Mesenchymal stem cell (in vitro differentiated cells and primary cell): ENCODE results near the gene TRIP11.
A peak's percentile ranks its signal among the peaks of the same experiment; 100 is the strongest.

Source experiments
- DNase-seq: peaks from one replicate; pipeline ENCODE4 v3.0.0-alpha.2; 2013
- H2AFZ ChIP-seq: one replicate; pipeline ENCODE4 v1.6.1; 2013; ENCODE audit warnings: low read depth, mild to moderate bottlenecking, control low read depth, inconsistent platforms, low read length, moderate library complexity
- H2AK5ac ChIP-seq: 2 replicates; pipeline ENCODE4 v1.6.1; 2013; ENCODE audit warnings: low read length, moderate library complexity, mild to moderate bottlenecking, inconsistent platforms; ENCODE audit not compliant: severe bottlenecking
- H2BK120ac ChIP-seq: one replicate; pipeline ENCODE4 v1.6.1; 2013; ENCODE audit warnings: low read depth, mild to moderate bottlenecking, inconsistent platforms, low read length, moderate library complexity
- H2BK12ac ChIP-seq, 2 experiments: one replicate each; pipeline ENCODE4 v1.6.1; 2013; ENCODE audit warnings: inconsistent platforms in 2 of 2, low read length in 2 of 2, mild to moderate bottlenecking in 2 of 2, moderate library complexity in 2 of 2, control low read depth in 1 of 2
- H2BK15ac ChIP-seq: one replicate; pipeline ENCODE4 v1.6.1; 2013; ENCODE audit warnings: mild to moderate bottlenecking, low read depth, inconsistent platforms; ENCODE audit not compliant: poor library complexity, severe bottlenecking
- H2BK5ac ChIP-seq: 2 replicates; pipeline ENCODE4 v1.6.1; 2013; ENCODE audit warnings: low read depth, mild to moderate bottlenecking, low read length, control low read depth, inconsistent platforms; ENCODE audit not compliant: poor library complexity, severe bottlenecking
- H3K14ac ChIP-seq, 2 experiments: one replicate each; pipeline ENCODE4 v1.6.1; 2013; ENCODE audit warnings: inconsistent platforms in 2 of 2, low read length in 2 of 2, control low read depth in 1 of 2, mild to moderate bottlenecking in 1 of 2, moderate library complexity in 1 of 2
- H3K18ac ChIP-seq, 2 experiments: one replicate each; pipeline ENCODE4 v1.6.1; 2013; ENCODE audit warnings: inconsistent platforms in 2 of 2, low read length in 2 of 2, control low read depth in 1 of 2, low read depth in 1 of 2, mild to moderate bottlenecking in 1 of 2
- H3K23ac ChIP-seq, 2 experiments: one replicate each; pipeline ENCODE4 v1.6.1; 2013; ENCODE audit warnings: inconsistent platforms in 2 of 2, low read length in 2 of 2, mild to moderate bottlenecking in 2 of 2, moderate library complexity in 2 of 2, control low read depth in 1 of 2
- H3K27ac ChIP-seq: 2 replicates; pipeline ENCODE4 v1.5.1; 2013; ENCODE audit warnings: mild to moderate bottlenecking, moderate library complexity, low read length, control low read depth, inconsistent platforms; ENCODE audit not compliant: poor library complexity, severe bottlenecking
- H3K27me3 ChIP-seq, 2 experiments: 2 replicates each; pipeline versions ENCODE4 v1.6.1 to v1.7.0; 2013; ENCODE audit warnings: low read length in 2 of 2, mild to moderate bottlenecking in 2 of 2, moderate library complexity in 2 of 2, control low read depth in 1 of 2, inconsistent platforms in 1 of 2; ENCODE audit not compliant: control insufficient read depth in 1 of 2, insufficient read depth in 1 of 2
- H3K36me3 ChIP-seq, 2 experiments: 2 replicates each; pipeline versions ENCODE4 v1.6.1 to v1.7.0; 2013; ENCODE audit warnings: low read length in 2 of 2, control low read depth in 1 of 2, inconsistent platforms in 1 of 2, low read depth in 1 of 2, mild to moderate bottlenecking in 1 of 2; ENCODE audit not compliant: insufficient read depth in 2 of 2, control insufficient read depth in 1 of 2
- H3K4ac ChIP-seq, 2 experiments: one replicate each; pipeline ENCODE4 v1.6.1; 2013; ENCODE audit warnings: inconsistent platforms in 2 of 2, low read length in 2 of 2, mild to moderate bottlenecking in 2 of 2, moderate library complexity in 2 of 2, control low read depth in 1 of 2, low read depth in 1 of 2
- H3K4me1 ChIP-seq: 2 replicates; pipeline ENCODE4 v1.6.1; 2013; ENCODE audit warnings: low read depth, low read length, control low read depth; ENCODE audit not compliant: control insufficient read depth, insufficient read depth
- H3K4me2 ChIP-seq: 2 replicates; pipeline ENCODE4 v1.6.1; 2013; ENCODE audit warnings: low read length, mild to moderate bottlenecking, inconsistent platforms; ENCODE audit not compliant: poor library complexity, severe bottlenecking
- H3K4me3 ChIP-seq, 2 experiments: 2 replicates each; pipeline versions ENCODE4 v1.5.1 to v1.7.0; 2013; ENCODE audit warnings: low read length in 2 of 2, mild to moderate bottlenecking in 2 of 2, control low read depth in 1 of 2, low read depth in 1 of 2; ENCODE audit not compliant: insufficient read depth in 1 of 2
- H3K79me1 ChIP-seq: replicated peaks from 2 replicates; pipeline ENCODE4 v1.6.1; 2013; ENCODE audit warnings: mild to moderate bottlenecking, control low read depth, low read length, inconsistent platforms; ENCODE audit not compliant: poor library complexity, severe bottlenecking
- H3K9ac ChIP-seq: 2 replicates; pipeline ENCODE4 v1.7.0; 2013; ENCODE audit warnings: mild to moderate bottlenecking, low read length, moderate library complexity
- H3K9me3 ChIP-seq: 2 replicates; pipeline ENCODE4 v1.7.0; 2013; ENCODE audit warnings: mild to moderate bottlenecking, low read length; ENCODE audit not compliant: control insufficient read depth
- H4K8ac ChIP-seq: one replicate; pipeline ENCODE4 v1.6.1; 2013; ENCODE audit warnings: inconsistent platforms, mild to moderate bottlenecking, low read length, moderate library complexity
- H4K91ac ChIP-seq: one replicate; pipeline ENCODE4 v1.6.1; 2013; ENCODE audit warnings: mild to moderate bottlenecking, low read length, inconsistent platforms
- WGBS: methylation state at CpG from one replicate; pipeline ENCODE4 v1.1.7; 2013; ENCODE audit warnings: mixed read lengths; 5-methylcytosine and 5-hydroxymethylcytosine counted together

The TRIP11 gene

DNA sequence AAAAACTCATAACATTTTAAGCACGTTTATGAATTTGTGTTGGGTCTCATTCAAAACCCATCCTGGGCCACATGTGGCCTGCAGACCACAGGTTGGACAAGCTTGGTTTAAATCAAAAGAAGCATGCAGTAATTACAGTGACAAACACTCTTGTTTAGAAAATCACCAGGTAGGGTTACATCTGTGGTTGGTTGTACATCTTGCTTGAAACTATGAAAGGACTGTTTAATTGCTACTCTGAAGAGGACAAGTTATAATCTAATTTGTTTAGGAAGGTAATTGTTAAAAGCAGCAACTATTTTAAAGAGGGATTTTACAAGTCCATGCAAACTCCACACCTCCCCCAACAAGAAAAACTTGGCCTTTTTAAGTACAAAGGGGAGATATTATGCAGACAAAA lies 4.0 kb downstream of the TRIP11 start:
- no peak overlapping the region for H2AFZ ChIP-seq
- H3K4me1 ChIP-seq = peaks cover 6% of the 10 kb centered on the region
- H2BK12ac ChIP-seq = no peak overlapping the region
- H3K23ac ChIP-seq = no peak overlapping the region
- H4K8ac ChIP-seq = no peak overlapping the region
- peaks cover 8 to 20% of the 10 kb centered on the region in 2 experiments for H3K36me3 ChIP-seq
- H3K4ac ChIP-seq = no peak overlapping the region
- no peak overlapping the region for H3K4me2 ChIP-seq
- no peak overlapping the region for H3K14ac ChIP-seq
- H3K27ac ChIP-seq = no peak overlapping the region
- H4K91ac ChIP-seq = no peak overlapping the region
- H3K18ac ChIP-seq = no peak overlapping the region
- WGBS = 100% methylated on average over 1 of the region's 1 CpG
- no peak overlapping the region for H2AK5ac ChIP-seq
- H3K9ac ChIP-seq = peak overlapping the region; percentile 10
- no peaks in the 10 kb centered on the region for H3K27me3 ChIP-seq
- H3K9me3 ChIP-seq = no peaks in the 10 kb centered on the region
- no peak for DNase-seq
- H3K79me1 ChIP-seq = peaks cover 10% of the 10 kb centered on the region
- no peak overlapping the region for H2BK120ac ChIP-seq
- H2BK15ac ChIP-seq = no peak overlapping the region
- H2BK5ac ChIP-seq = no peak overlapping the region
- no peak overlapping the region for H3K4me3 ChIP-seq

DNA sequence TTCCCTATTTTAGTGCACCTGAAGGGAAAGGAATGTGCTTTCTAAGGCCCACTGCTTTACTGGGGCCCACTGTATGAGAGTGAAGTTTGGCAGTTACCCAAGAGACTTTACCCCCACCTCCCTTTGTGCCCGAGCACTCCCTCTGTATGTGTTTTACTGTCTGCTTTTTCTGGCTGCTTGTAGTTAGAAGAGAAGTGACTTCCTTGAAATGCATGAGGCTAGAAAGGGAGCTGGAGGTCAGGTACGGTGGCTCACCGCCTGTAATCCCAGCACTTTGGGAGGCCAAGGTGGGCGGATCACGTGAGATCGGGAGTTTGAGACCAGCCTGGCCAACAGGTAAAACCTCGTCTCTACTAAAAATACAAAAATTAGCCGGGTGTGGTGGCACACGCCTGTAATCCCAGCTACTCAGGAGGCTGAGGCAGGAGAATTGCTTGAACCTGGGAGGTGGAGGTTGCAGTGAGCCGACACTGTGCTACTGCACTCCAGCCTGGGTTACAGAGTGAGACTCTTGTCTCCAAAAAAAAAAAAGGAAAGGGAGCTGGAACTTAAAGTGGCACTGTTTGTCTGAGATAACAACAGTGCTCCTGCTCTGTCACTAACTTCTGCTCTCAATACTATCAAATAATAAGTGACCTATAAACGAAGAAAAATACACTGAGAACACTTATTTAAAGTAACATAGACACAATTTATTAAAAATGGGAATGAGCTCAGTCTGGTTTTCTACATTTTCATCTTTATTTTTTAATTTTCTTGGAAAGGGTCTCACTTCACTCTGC lies 5.8 kb downstream of the TRIP11 start:
- no peak overlapping the region for H2AK5ac ChIP-seq
- 98% methylated on average over 9 of the region's 11 CpGs for WGBS

DNA sequence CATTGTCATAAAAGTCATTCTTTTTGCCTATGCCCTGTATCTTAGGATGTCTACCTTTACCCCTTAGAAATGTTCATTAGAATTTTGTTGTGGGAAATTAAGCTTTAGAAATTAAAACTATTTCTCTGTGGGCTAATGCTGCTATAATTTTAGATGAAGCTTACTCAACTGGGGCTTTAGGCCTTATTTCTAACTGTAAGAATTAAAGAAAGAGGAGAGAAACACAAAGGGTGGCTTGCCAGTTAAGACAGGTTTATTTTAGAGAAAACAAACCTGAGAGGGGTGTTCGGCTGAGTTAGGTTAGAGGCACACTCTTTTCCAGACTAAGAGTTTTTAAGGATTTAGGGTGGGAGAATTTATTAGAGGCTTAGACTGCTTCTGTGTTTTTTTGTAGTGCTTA lies 6.4 kb downstream of the TRIP11 start:
- no peak overlapping the region for H4K91ac ChIP-seq
- no peak overlapping the region for H2BK120ac ChIP-seq
- H3K4ac ChIP-seq = no peak overlapping the region
- H3K9ac ChIP-seq = no peak overlapping the region
- H3K18ac ChIP-seq = no peak overlapping the region
- H2BK15ac ChIP-seq = no peak overlapping the region
- no peak overlapping the region for H2AK5ac ChIP-seq
- no peak for DNase-seq
- no peak overlapping the region for H3K27ac ChIP-seq
- H3K4me3 ChIP-seq = no peak overlapping the region
- no peak overlapping the region for H4K8ac ChIP-seq
- no peak overlapping the region for H2AFZ ChIP-seq
- no peaks in the 10 kb centered on the region for H3K27me3 ChIP-seq
- H2BK5ac ChIP-seq = no peak overlapping the region
- no peak overlapping the region for H3K14ac ChIP-seq
- H3K79me1 ChIP-seq = peaks cover 11% of the 10 kb centered on the region
- H3K9me3 ChIP-seq = no peaks in the 10 kb centered on the region
- 95% methylated on average over 1 of the region's 1 CpG for WGBS
- peaks cover 6% of the 10 kb centered on the region for H3K4me1 ChIP-seq
- no peak overlapping the region for H3K23ac ChIP-seq
- no peak overlapping the region for H2BK12ac ChIP-seq
- peaks cover 10 to 35% of the 10 kb centered on the region in 2 experiments for H3K36me3 ChIP-seq
- H3K4me2 ChIP-seq = no peak overlapping the region

More for the DNA sequence above, 5.8 kb downstream of the TRIP11 start:
- H3K4me3 ChIP-seq = no peak overlapping the region
- no peaks in the 10 kb centered on the region for H3K27me3 ChIP-seq
- no peak overlapping the region for H4K8ac ChIP-seq
- H3K4me1 ChIP-seq = peaks cover 6% of the 10 kb centered on the region
- peaks cover 10 to 31% of the 10 kb centered on the region in 2 experiments for H3K36me3 ChIP-seq
- no peak overlapping the region for H3K23ac ChIP-seq
- no peak overlapping the region for H2BK15ac ChIP-seq
- no peak overlapping the region for H2BK12ac ChIP-seq
- H3K79me1 ChIP-seq = peaks cover 10% of the 10 kb centered on the region
- H3K4ac ChIP-seq = no peak overlapping the region
- H3K14ac ChIP-seq = no peak overlapping the region
- H3K9ac ChIP-seq = no peak overlapping the region
- no peak for DNase-seq
- H2BK120ac ChIP-seq = no peak overlapping the region
- no peak overlapping the region for H2BK5ac ChIP-seq
- H3K27ac ChIP-seq = no peak overlapping the region
- no peak overlapping the region for H2AFZ ChIP-seq
- no peak overlapping the region for H4K91ac ChIP-seq
- H3K4me2 ChIP-seq = no peak overlapping the region
- no peaks in the 10 kb centered on the region for H3K9me3 ChIP-seq
- H3K18ac ChIP-seq = no peak overlapping the region

DNA sequence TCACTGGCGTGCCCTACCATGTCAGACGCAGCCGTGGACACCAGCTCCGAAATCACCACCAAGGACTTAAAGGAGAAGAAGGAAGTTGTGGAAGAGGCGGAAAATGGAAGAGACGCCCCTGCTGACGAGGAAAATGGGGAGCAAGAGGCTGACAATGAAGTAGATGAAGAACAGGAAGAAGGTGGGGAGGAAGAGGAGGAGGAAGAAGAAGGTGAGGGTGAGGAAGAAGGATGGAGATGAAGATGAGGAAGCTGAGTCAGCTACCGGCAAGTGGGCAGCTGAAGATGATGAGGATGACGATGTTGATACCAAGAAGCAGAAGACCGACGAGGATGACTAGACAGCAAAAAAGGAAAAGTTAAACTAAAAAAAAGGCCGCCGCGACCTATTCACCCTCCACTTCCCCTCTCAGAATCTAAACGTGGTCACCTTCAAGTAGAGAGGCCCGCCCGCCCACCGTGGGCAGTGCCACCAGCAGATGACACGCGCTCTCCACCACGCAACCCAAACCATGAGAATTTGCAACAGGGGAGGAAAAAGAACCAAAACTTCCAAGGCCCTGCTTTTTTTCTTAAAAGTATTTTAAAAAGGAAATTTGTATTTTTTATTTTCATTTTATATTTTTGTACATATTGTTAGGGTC lies 13.2 kb downstream of the TRIP11 start:
- H2BK12ac ChIP-seq = no peak overlapping the region
- no peak overlapping the region for H3K27ac ChIP-seq
- H3K4me1 ChIP-seq = peaks cover 6% of the 10 kb centered on the region
- H2AFZ ChIP-seq = no peak overlapping the region
- H4K91ac ChIP-seq = no peak overlapping the region
- H3K27me3 ChIP-seq = no peaks in the 10 kb centered on the region
- H3K4ac ChIP-seq = no peak overlapping the region
- H3K9me3 ChIP-seq = no peaks in the 10 kb centered on the region
- H2BK5ac ChIP-seq = no peak overlapping the region
- H3K18ac ChIP-seq = no peak overlapping the region
- peaks cover 11 to 80% of the 10 kb centered on the region in 2 experiments for H3K36me3 ChIP-seq
- no peak overlapping the region for H3K14ac ChIP-seq
- H3K9ac ChIP-seq = no peak overlapping the region
- no peak for DNase-seq
- peaks cover 11% of the 10 kb centered on the region for H3K79me1 ChIP-seq
- H2BK120ac ChIP-seq = no peak overlapping the region
- H2AK5ac ChIP-seq = peak overlapping the region; percentile 67
- WGBS = 94% methylated on average over 21 of the region's 21 CpGs
- H4K8ac ChIP-seq = no peak overlapping the region
- H3K23ac ChIP-seq = no peak overlapping the region
- H3K4me2 ChIP-seq = no peak overlapping the region
- H2BK15ac ChIP-seq = no peak overlapping the region
- no peak overlapping the region for H3K4me3 ChIP-seq
